ENCODE measurements around the gene STEAP4.

The STEAP4 gene

GRCh38 chr7:88310956-88311674 lies 4.4 kb upstream of the STEAP4 start:
- ChIA-PET POLR2A (no interaction called here), CTCF (no interaction called here)
- H3K4me3 ChIP-seq (ENCODE audit: low read depth, low read length), result no peak overlapping the region
- TF ChIP-seq CTCF (IDR thresholded peaks at IDR 0.05; ENCODE audit: insufficient read depth, low read length, missing control alignments), result no peak
- no peak for DNase-seq (ENCODE audit: low read depth, low spot score)

GRCh38 chr7:88309819-88310218 lies 3.1 kb upstream of the STEAP4 start:
- ChIA-PET POLR2A (no interaction called here), CTCF (no interaction called here)
- no peak overlapping the region for H3K4me3 ChIP-seq (ENCODE audit: low read depth, low read length)
- TF ChIP-seq CTCF (IDR thresholded peaks at IDR 0.05; ENCODE audit: insufficient read depth, low read length, missing control alignments), result no peak
- DNase-seq (ENCODE audit: low read depth, low spot score), result no peak

GRCh38 chr7:88307823-88308222 lies 1.1 kb upstream of the STEAP4 start:
- CTCF ChIA-PET, result no interaction called here
- H3K4me3 ChIP-seq (ENCODE audit: low read depth, low read length), result no peak overlapping the region

GRCh38 chr7:88307412-88307811 lies 718 bp upstream of the STEAP4 start:
- no peak for TF ChIP-seq CTCF (IDR thresholded peaks at IDR 0.05; ENCODE audit: insufficient read depth, low read length, missing control alignments)
- ChIA-PET POLR2A (no interaction called here), CTCF (no interaction called here)
- H3K4me3 ChIP-seq (ENCODE audit: low read depth, low read length), result no peak overlapping the region
- no peak for DNase-seq (ENCODE audit: low read depth, low spot score)

More at GRCh38 chr7:88307823-88308222, 1.1 kb upstream of the STEAP4 start:
- POLR2A ChIA-PET, result no interaction called here
- no peak for DNase-seq (ENCODE audit: low read depth, low spot score)
- TF ChIP-seq CTCF (IDR thresholded peaks at IDR 0.05; ENCODE audit: insufficient read depth, low read length, missing control alignments), result no peak

- ChIA-PET POLR2A (no interaction called here), CTCF (no interaction called here)
- no peak for DNase-seq (ENCODE audit: low read depth, low spot score)
- no peak overlapping the region for H3K4me3 ChIP-seq (ENCODE audit: low read depth, low read length)
- TF ChIP-seq CTCF (IDR thresholded peaks at IDR 0.05; ENCODE audit: insufficient read depth, low read length, missing control alignments), result no peak
Observed at GRCh38 chr7:88305044-88305443, 1.6 kb downstream of the STEAP4 start.

GRCh38 chr7:88302486-88302885 lies 4.2 kb downstream of the STEAP4 start:
- no peak for DNase-seq (ENCODE audit: low read depth, low spot score)
- CTCF ChIA-PET, result no interaction called here
- POLR2A ChIA-PET, result no interaction called here

More at GRCh38 chr7:88302486-88302885, 4.2 kb downstream of the STEAP4 start:
- TF ChIP-seq CTCF (IDR thresholded peaks at IDR 0.05; ENCODE audit: insufficient read depth, low read length, missing control alignments), result no peak
- H3K4me3 ChIP-seq (ENCODE audit: low read depth, low read length), result no peak overlapping the region

All from AG04449 (cell line).